COLO668 (cell line): ENCODE results near the gene FDXACB1.
A peak's percentile ranks its signal among the peaks of the same experiment; 100 is the strongest.
"Not testable (repeated sequence)": the region's sequence is repeated elsewhere in the genome, so short reads cannot be mapped to it uniquely, and the experiment has no call there.

Experiments used
- DNase-seq: peaks from one replicate; lab custom pipeline; 2025; ENCODE audit not compliant: unreplicated experiment; lab: John Stamatoyannopoulos, UW

FDXACB1 gene

GRCh38 chr11:111910676-111911562 lies 32.0 kb upstream of the FDXACB1 start:
- no peak for DNase-seq

- no peak for DNase-seq
Measured at GRCh38 chr11:111909378-111909777, 30.4 kb upstream of the FDXACB1 start.

GRCh38 chr11:111908639-111909305 lies 29.8 kb upstream of the FDXACB1 start:
- DNase-seq = no peak

- DNase-seq = no peak
Measured at GRCh38 chr11:111906680-111907079, 27.7 kb upstream of the FDXACB1 start.

GRCh38 chr11:111905411-111905810 lies 26.4 kb upstream of the FDXACB1 start:
- DNase-seq = no peak

- no peak for DNase-seq
Measured at GRCh38 chr11:111886844-111887243, 7.9 kb upstream of the FDXACB1 start.

- DNase-seq = no peak
Measured at GRCh38 chr11:111886032-111886431, 7.1 kb upstream of the FDXACB1 start.

- DNase-seq = not testable (repeated sequence)
Measured at GRCh38 chr11:111885053-111885452, 6.1 kb upstream of the FDXACB1 start.

- no peak for DNase-seq
Measured at GRCh38 chr11:111882202-111882601, 3.2 kb upstream of the FDXACB1 start.

GRCh38 chr11:111879637-111879960 lies 634 bp upstream of the FDXACB1 start:
- DNase-seq = no peak

- no peak for DNase-seq
Measured at GRCh38 chr11:111878385-111878848, 548 bp downstream of the FDXACB1 start.

- DNase-seq = no peak
Measured at GRCh38 chr11:111871693-111872161, 7.2 kb downstream of the FDXACB1 start.

GRCh38 chr11:111870886-111871692 lies 7.9 kb downstream of the FDXACB1 start, which contains the start of gene ALG9:
Gene ALG9, minus strand, starts transcription at chr11:111871581. Its CDS starts 99 bp downstream, at chr11:111871482.
- DNase-seq = peak; percentile 83

- DNase-seq = no peak
Measured at GRCh38 chr11:111870522-111870885, 8.5 kb downstream of the FDXACB1 start.

- no peak for DNase-seq
Measured at GRCh38 chr11:111870113-111870512, 8.9 kb downstream of the FDXACB1 start.

GRCh38 chr11:111860257-111860656 lies 18.7 kb downstream of the FDXACB1 start:
- no peak for DNase-seq

GRCh38 chr11:111855506-111855905 lies 23.5 kb downstream of the FDXACB1 start:
- DNase-seq = no peak

GRCh38 chr11:111852103-111852502 lies 26.9 kb downstream of the FDXACB1 start:
- DNase-seq = no peak

GRCh38 chr11:111851636-111852035 lies 27.3 kb downstream of the FDXACB1 start:
- no peak for DNase-seq

GRCh38 chr11:111851067-111851466 lies 27.9 kb downstream of the FDXACB1 start:
- no peak for DNase-seq

GRCh38 chr11:111849631-111850030 lies 29.3 kb downstream of the FDXACB1 start:
- DNase-seq = no peak
